Epithelial cell of prostate (primary cell): ENCODE results near the gene COL19A1.

ENCODE experiments used
- DNase-seq: peaks from one replicate; pipeline ENCODE4 v3.0.0-alpha.2; 2011; ENCODE audit warnings: low read depth, low spot score
- H3K27ac ChIP-seq: fragments of 450-650 bp; 2 replicates; pipeline ENCODE4 v1.5.1; 2017; ENCODE audit warnings: mild to moderate bottlenecking

Gene COL19A1

GRCh38 chr6:70037445-70037844 lies 171.1 kb downstream of the COL19A1 start:
- H3K27ac ChIP-seq: no peak overlapping the region
- no peak for DNase-seq

GRCh38 chr6:70040766-70041165 lies 174.4 kb downstream of the COL19A1 start:
- no peak overlapping the region for H3K27ac ChIP-seq
- DNase-seq: no peak

- H3K27ac ChIP-seq: no peak overlapping the region
- no peak for DNase-seq
Measured at GRCh38 chr6:70041411-70041810, 175.1 kb downstream of the COL19A1 start.

- H3K27ac ChIP-seq: no peak overlapping the region
- no peak for DNase-seq
Measured at GRCh38 chr6:70045413-70045812, 179.1 kb downstream of the COL19A1 start.

- peak; percentile 0 for DNase-seq
Measured at GRCh38 chr6:70051197-70052124, 185.1 kb downstream of the COL19A1 start.

GRCh38 chr6:70059039-70059719 lies 192.8 kb downstream of the COL19A1 start:
- no peak for DNase-seq
- H3K27ac ChIP-seq: no peak overlapping the region

More at GRCh38 chr6:70051197-70052124, 185.1 kb downstream of the COL19A1 start:
- H3K27ac ChIP-seq: no peak overlapping the region

GRCh38 chr6:70060680-70061079 lies 194.3 kb downstream of the COL19A1 start:
- H3K27ac ChIP-seq: no peak overlapping the region
- no peak for DNase-seq

GRCh38 chr6:70061546-70061945 lies 195.2 kb downstream of the COL19A1 start:
- H3K27ac ChIP-seq: no peak overlapping the region
- DNase-seq: no peak

- DNase-seq: no peak
- H3K27ac ChIP-seq: no peak overlapping the region
Measured at GRCh38 chr6:70062010-70062409, 195.7 kb downstream of the COL19A1 start.

GRCh38 chr6:70072540-70073179 lies 206.3 kb downstream of the COL19A1 start:
- no peak overlapping the region for H3K27ac ChIP-seq
- no peak for DNase-seq

GRCh38 chr6:70073637-70074036 lies 207.3 kb downstream of the COL19A1 start:
- no peak for DNase-seq
- no peak overlapping the region for H3K27ac ChIP-seq

- no peak for DNase-seq
- no peak overlapping the region for H3K27ac ChIP-seq
Measured at GRCh38 chr6:70079241-70079640, 212.9 kb downstream of the COL19A1 start.

GRCh38 chr6:70080443-70081070 lies 214.2 kb downstream of the COL19A1 start:
- no peak overlapping the region for H3K27ac ChIP-seq
- no peak for DNase-seq

- no peak for DNase-seq
- no peak overlapping the region for H3K27ac ChIP-seq
Measured at GRCh38 chr6:70082830-70083229, 216.5 kb downstream of the COL19A1 start.

GRCh38 chr6:70086806-70087205 lies 220.4 kb downstream of the COL19A1 start:
- no peak for DNase-seq
- no peak overlapping the region for H3K27ac ChIP-seq

- H3K27ac ChIP-seq: no peak overlapping the region
- DNase-seq: no peak
Measured at GRCh38 chr6:70094156-70094555, 227.8 kb downstream of the COL19A1 start.

- no peak overlapping the region for H3K27ac ChIP-seq
- no peak for DNase-seq
Measured at GRCh38 chr6:70099732-70100131, 233.4 kb downstream of the COL19A1 start.

GRCh38 chr6:70103798-70104197 lies 237.4 kb downstream of the COL19A1 start:
- no peak for DNase-seq
- no peak overlapping the region for H3K27ac ChIP-seq

- no peak for DNase-seq
- no peak overlapping the region for H3K27ac ChIP-seq
Measured at GRCh38 chr6:70107852-70108629, 241.7 kb downstream of the COL19A1 start.
